SK-N-SH (cell line): ENCODE data around the gene PAFAH1B2. TPM values are rescaled to one million over a fixed set of nuclear protein-coding genes. Genes with fewer than 3 reads are reported as not detected.

Experiments
- CTCF ChIA-PET: fragments of 300-600, 350-600 bp; formaldehyde crosslinking; extraction: SDS; loops from one replicate; lab custom pipeline; 2021; lab: Yijun Ruan, JAX
- POLR2A ChIA-PET: fragments of 350-600 bp; sonication (Branson Sonifier 250); formaldehyde crosslinking; extraction: SDS; loops from one replicate; lab custom pipeline; 2020; ENCODE audit warnings: antibody characterized with exemption, inconsistent platforms; lab: Yijun Ruan, JAX
- DNase-seq: peaks from one replicate; pipeline ENCODE4 v3.0.0; 2012
- H2AFZ ChIP-seq: fragments of 200-600 bp; sonication (generic); 2 replicates; pipeline ENCODE4 v1.8.1; 2016; ENCODE audit warnings: antibody characterized with exemption, mild to moderate bottlenecking, low read depth
- H3F3A ChIP-seq: fragments of 200-600 bp; sonication (generic); replicated peaks from 2 replicates; pipeline ENCODE3; 2016; ENCODE audit warnings: antibody characterized with exemption, mild to moderate bottlenecking; ENCODE audit not compliant: insufficient read depth
- H3K27ac ChIP-seq, 2 experiments: fragments of 200-500 bp in 1 of 2; fragments of 200-600 bp in 1 of 2; sonication (Bioruptor generic) in 1 of 2; sonication (generic), shearing (Covaris generic) in 1 of 2; 2 replicates each; pipeline versions ENCODE4 v1.5.1 to v1.6.1; 2014 to 2016; ENCODE audit warnings: low read depth in 2 of 2, inconsistent platforms in 1 of 2, low read length in 1 of 2, mild to moderate bottlenecking in 1 of 2, mixed read lengths in 1 of 2
- H3K27me3 ChIP-seq: fragments of 200-600 bp; sonication (generic), shearing (Covaris generic); 2 replicates; pipeline ENCODE4 v1.6.1; 2016; ENCODE audit warnings: mixed run types; ENCODE audit not compliant: insufficient read depth
- H3K36me3 ChIP-seq, 2 experiments: fragments of 200-500 bp in 1 of 2; fragments of 200-600 bp in 1 of 2; sonication (Bioruptor generic) in 1 of 2; sonication (generic) in 1 of 2; replicated peaks in 1 of 2; 2 replicates each; pipeline versions ENCODE3 to v1.5.1; 2014 to 2016; ENCODE audit warnings: low read length in 1 of 2, mild to moderate bottlenecking in 1 of 2; ENCODE audit not compliant: insufficient read depth in 2 of 2, control insufficient read depth in 1 of 2
- H3K4me1 ChIP-seq, 2 experiments: fragments of 200-500 bp in 1 of 2; fragments of 200-600 bp in 1 of 2; sonication (Bioruptor generic) in 1 of 2; sonication (generic), shearing (Covaris generic) in 1 of 2; 2 replicates each; pipeline versions ENCODE4 v1.5.1 to v1.6.1; 2014 to 2016; ENCODE audit warnings: low read depth in 1 of 2, low read length in 1 of 2, mixed run types in 1 of 2; ENCODE audit not compliant: insufficient read depth in 2 of 2, control insufficient read depth in 1 of 2
- H3K4me2 ChIP-seq: fragments of 200-600 bp; sonication (generic), shearing (Covaris generic); 2 replicates; pipeline ENCODE4 v1.6.1; 2017; ENCODE audit warnings: mixed run types
- H3K4me3 ChIP-seq, 2 experiments: fragments of 200-500 bp in 1 of 2; fragments of 200-600 bp in 1 of 2; sonication (Bioruptor generic) in 1 of 2; sonication (generic), shearing (Covaris generic) in 1 of 2; 2 replicates each; pipeline versions ENCODE4 v1.5.1 to v1.8.1; 2014 to 2016; ENCODE audit warnings: low read depth in 2 of 2, inconsistent platforms in 1 of 2, low read length in 1 of 2, mild to moderate bottlenecking in 1 of 2, mixed read lengths in 1 of 2, moderate library complexity in 1 of 2
- H3K79me2 ChIP-seq: fragments of 200-600 bp; sonication (generic); 2 replicates; pipeline ENCODE4 v1.8.1; 2017; ENCODE audit warnings: mild to moderate bottlenecking; ENCODE audit not compliant: insufficient read depth
- H3K9ac ChIP-seq: fragments of 200-600 bp; sonication (generic); 2 replicates; pipeline ENCODE4 v1.6.1; 2017; ENCODE audit warnings: mixed run types
- H3K9me2 ChIP-seq: fragments of 200-600 bp; sonication (generic); 2 replicates; pipeline ENCODE4 v1.6.1; 2017; ENCODE audit warnings: mixed run types
- H3K9me3 ChIP-seq: fragments of 200-600 bp; sonication (generic); 2 replicates; pipeline ENCODE4 v1.6.1; 2017; ENCODE audit warnings: mixed run types, mild to moderate bottlenecking, moderate library complexity
- H4K20me1 ChIP-seq: fragments of 200-600 bp; sonication (generic); 2 replicates; pipeline ENCODE4 v1.6.1; 2017; ENCODE audit warnings: mild to moderate bottlenecking, mixed run types; ENCODE audit not compliant: insufficient read depth
- CTCF ChIP-seq: fragments of 200-600 bp; sonication (generic); IDR thresholded peaks from 2 replicates; pipeline ENCODE4 v1.6.1; 2017; ENCODE audit warnings: antibody characterized with exemption, mild to moderate bottlenecking, moderate library complexity
- ELF1 ChIP-seq: IDR thresholded peaks from 2 replicates; pipeline ENCODE4 v1.4.0; 2012
- FOSL2 ChIP-seq: IDR thresholded peaks from 2 replicates; pipeline ENCODE4 v1.4.0; 2012; ENCODE audit warnings: low read depth, mild to moderate bottlenecking, moderate library complexity, borderline replicate concordance
- GABPA ChIP-seq: IDR thresholded peaks from 2 replicates; pipeline ENCODE4 v1.4.0; 2012; ENCODE audit warnings: low read depth, mild to moderate bottlenecking
- JUND ChIP-seq: IDR thresholded peaks from 2 replicates; pipeline ENCODE4 v1.4.0; 2012
- MAX ChIP-seq: IDR thresholded peaks from 2 replicates; pipeline ENCODE4 v1.4.0; 2012; ENCODE audit warnings: low read depth
- NRF1 ChIP-seq: IDR thresholded peaks from 2 replicates; pipeline ENCODE4 v1.6.1; 2012; ENCODE audit warnings: low read depth, mild to moderate bottlenecking, low read length
- PBX3 ChIP-seq: IDR thresholded peaks from 2 replicates; pipeline ENCODE4; 2012
- REST ChIP-seq: IDR thresholded peaks from 2 replicates; pipeline ENCODE4 v1.6.1; 2012; ENCODE audit warnings: mild to moderate bottlenecking, low read depth, low read length, moderate library complexity
- RXRA ChIP-seq: IDR thresholded peaks from 2 replicates; pipeline ENCODE4 v1.4.0; 2012; ENCODE audit warnings: low read depth, mild to moderate bottlenecking, borderline replicate concordance
- TCF12 ChIP-seq: IDR thresholded peaks from 2 replicates; pipeline ENCODE4 v1.4.0; 2012
- ZBTB33 ChIP-seq: IDR thresholded peaks from 2 replicates; pipeline ENCODE4 v1.4.0; 2012; ENCODE audit warnings: low read depth, borderline replicate concordance
- WGBS: methylation state at CpG from one replicate; pipeline ENCODE4 v1.1.6; 2017; ENCODE audit warnings: low lambda C conversion rate; 5-methylcytosine and 5-hydroxymethylcytosine counted together
- polyA plus RNA-seq, 3 experiments: library from polyadenylated mRNA; depleted of rRNA; stranded (reverse); fragments of >200 nt; gene quantifications; 2 replicates each; pipeline ENCODE4 v1.2.3, GENCODE V29; 2012

PAFAH1B2 gene
- polyA plus RNA-seq, 1 of the 3 experiments (the other 2 are of a cell fraction) = 19.6 TPM

GRCh38 chr11:117195761-117196160, 51.7 kb downstream of the PAFAH1B2 start:
- WGBS = 97% methylated on average over 15 of the region's 19 CpGs

More at GRCh38 chr11:117195761-117196160, 51.7 kb downstream of the PAFAH1B2 start:
- Histone ChIP-seq H3K4me3 (no peak overlapping the region), H3K79me2 (peaks cover 34% of the 10 kb centered on the region), H3K4me2 (no peak overlapping the region), H3F3A (peaks cover 4% of the 10 kb centered on the region), H4K20me1 (no peaks in the 10 kb centered on the region), H3K27ac (no peak overlapping the region), H3K9me3 (no peaks in the 10 kb centered on the region), H2AFZ (no peak overlapping the region), H3K4me1 (peaks cover 6 to 9% of the 10 kb centered on the region in 2 experiments; a peak in 3 of 4 replicates), H3K9ac (no peak overlapping the region), H3K36me3 (peaks cover 0 to 8% of the 10 kb centered on the region in 2 experiments), H3K27me3 (no peaks in the 10 kb centered on the region), H3K9me2 (no peaks in the 10 kb centered on the region)
- no peak for DNase-seq
- CTCF ChIA-PET = no interaction called here
- POLR2A ChIA-PET = no interaction called here
- TF ChIP-seq TCF12 (no peak), JUND (no peak), MAX (no peak), CTCF (no peak), ZBTB33 (no peak), NRF1 (no peak), FOSL2 (no peak), REST (no peak), GABPA (no peak), RXRA (no peak), PBX3 (no peak), ELF1 (no peak)
